KBM-7 (cell line): ENCODE measurements around the gene CREB3L2.
A peak's percentile ranks its signal among the peaks of the same experiment; 100 is the strongest.
"Not testable (repeated sequence)": the region's sequence is repeated elsewhere in the genome, so short reads cannot be mapped to it uniquely, and the experiment has no call there.

Experiments
- DNase-seq: peaks from one replicate; pipeline ENCODE4 v3.0.0-alpha.2; 2015
- in situ Hi-C: fragments of 300-500 bp; cut with MboI; formaldehyde crosslinking; loops from 2 replicates; pipeline ENCODE4 v1.14.3; 2020; ENCODE audit warnings: low sequenced_read_pairs, low pct_unique_long_range_greater_than_20kb, mixed read lengths

CREB3L2 gene

GRCh38 chr7:138017992-138018391 lies 16.1 kb upstream of the CREB3L2 start:
- no peak for DNase-seq
- in situ Hi-C loops, result loop anchor here (25.0 kb wide), 1 partner anchor 356 kb away; no protein-coding TSS in a partner anchor

DNA sequence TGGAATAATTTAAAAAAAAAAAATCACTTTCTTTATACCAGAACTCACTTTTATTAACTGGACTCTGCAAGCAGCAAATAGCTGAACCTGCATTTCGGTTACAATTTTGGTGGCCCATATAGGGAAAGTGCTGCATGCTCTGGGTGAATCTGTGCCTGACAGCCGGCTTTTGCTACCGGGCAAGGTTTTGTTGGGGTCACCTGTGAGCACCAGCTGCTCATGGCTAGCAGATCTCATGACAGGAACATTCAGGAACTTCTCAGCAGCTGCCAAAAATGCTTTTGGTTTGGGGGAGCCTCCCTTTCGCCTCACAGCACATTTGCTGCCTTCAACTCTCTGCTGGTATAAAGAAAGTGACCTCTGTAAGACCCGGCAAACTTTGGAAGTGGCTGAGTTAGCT lies 13.2 kb upstream of the CREB3L2 start:
- in situ Hi-C loops, result loop anchor here (25.0 kb wide), 1 partner anchor 353 kb away; no protein-coding TSS in a partner anchor
- DNase-seq, result no peak

DNA sequence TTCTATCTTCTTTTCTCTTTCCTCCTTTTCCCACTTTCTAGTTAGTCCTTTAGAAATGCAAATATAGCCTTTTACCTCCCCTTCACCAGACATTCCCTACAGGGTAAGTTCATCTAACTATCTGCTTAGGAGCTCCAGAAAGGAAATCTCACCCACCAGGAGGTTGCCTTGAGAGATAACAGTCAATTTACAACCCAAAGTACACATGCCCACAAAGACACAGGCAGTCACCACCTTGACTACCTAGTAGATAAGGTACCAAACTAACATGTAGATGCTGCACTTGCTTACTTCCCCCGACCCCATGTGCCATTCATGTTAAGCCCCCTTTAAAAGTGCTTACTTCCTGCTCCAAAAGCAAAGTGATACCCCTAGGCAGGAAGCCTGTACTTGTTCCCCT lies 12.8 kb upstream of the CREB3L2 start:
- in situ Hi-C loops, result loop anchor here (25.0 kb wide), 1 partner anchor 352 kb away; no protein-coding TSS in a partner anchor
- DNase-seq, result no peak

DNA sequence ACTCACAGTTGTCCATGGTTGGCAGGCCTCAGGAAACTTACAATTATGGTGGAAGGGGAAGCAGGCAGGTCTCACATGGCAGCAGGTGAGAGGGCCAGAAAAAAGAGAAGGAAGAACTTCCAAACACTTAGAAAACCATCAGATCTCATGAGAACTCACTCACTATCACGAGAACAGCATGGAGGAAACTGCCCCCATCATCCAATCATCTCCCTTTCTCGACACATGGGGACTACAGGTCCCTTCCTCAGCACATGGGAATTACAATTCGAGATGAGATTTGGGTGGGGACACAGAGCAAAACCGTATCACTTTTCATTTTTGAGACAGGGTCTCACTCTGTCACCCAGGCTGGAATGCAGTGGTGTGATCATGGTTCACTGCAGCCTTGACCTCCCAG lies 12.3 kb upstream of the CREB3L2 start:
- not testable (repeated sequence) for DNase-seq
- in situ Hi-C loops, result loop anchor here (25.0 kb wide), 1 partner anchor 352 kb away; no protein-coding TSS in a partner anchor

DNA sequence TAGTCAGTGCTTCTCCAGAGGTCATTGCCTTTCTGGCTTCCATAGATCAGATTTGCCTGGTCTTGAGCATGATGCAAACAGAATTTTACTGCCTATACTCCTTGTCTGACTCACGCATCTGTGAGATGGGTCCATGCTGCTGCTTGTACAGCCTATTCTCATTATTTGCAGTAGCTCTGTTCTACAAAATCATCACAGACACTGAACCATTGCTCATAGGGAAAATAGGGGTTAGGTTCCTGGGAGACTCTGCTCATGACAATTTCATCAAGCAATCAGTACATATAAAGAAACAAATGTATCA lies 7.4 kb upstream of the CREB3L2 start:
- in situ Hi-C loops, result loop anchor here (25.0 kb wide), 1 partner anchor 347 kb away; no protein-coding TSS in a partner anchor
- DNase-seq, result no peak

DNA sequence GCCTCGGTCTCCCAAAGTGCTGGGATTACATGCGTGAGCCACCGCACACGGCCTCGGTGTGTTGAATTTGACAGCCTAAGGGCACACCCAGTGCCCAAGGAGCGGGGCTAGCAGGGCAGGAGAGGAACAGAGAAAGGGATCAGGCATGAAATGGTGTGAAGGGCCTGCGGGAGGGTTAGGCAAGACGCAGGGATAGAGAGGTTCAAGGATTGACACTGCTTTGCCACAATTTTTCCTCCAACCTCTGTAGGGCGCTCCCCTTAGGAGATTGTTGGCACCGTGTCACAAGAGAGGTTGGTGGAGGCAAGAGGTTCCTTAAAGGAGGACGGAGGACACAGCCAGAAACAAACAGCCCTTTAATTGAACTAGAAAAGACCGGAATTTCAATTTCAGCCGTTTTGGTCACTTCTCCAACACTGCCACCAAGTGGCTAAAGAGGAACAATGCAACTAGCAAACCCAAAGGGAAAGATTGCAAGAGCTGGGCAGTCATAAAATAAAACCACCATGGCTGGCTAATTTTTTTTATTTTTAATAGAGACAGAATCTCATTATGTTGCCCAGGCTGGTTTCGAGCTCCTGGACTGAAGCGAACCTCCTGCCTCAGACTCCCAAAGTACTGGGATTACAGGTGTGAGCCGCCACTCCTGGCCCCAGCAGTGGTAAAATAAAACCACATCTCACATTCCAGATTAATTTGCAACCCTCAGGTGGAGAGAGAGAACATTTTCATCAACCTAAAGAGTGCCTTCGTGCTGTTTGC lies 6.9 kb upstream of the CREB3L2 start:
- in situ Hi-C loops, result loop anchor here (25.0 kb wide), 1 partner anchor 346 kb away; no protein-coding TSS in a partner anchor
- peak; percentile 71 for DNase-seq

DNA sequence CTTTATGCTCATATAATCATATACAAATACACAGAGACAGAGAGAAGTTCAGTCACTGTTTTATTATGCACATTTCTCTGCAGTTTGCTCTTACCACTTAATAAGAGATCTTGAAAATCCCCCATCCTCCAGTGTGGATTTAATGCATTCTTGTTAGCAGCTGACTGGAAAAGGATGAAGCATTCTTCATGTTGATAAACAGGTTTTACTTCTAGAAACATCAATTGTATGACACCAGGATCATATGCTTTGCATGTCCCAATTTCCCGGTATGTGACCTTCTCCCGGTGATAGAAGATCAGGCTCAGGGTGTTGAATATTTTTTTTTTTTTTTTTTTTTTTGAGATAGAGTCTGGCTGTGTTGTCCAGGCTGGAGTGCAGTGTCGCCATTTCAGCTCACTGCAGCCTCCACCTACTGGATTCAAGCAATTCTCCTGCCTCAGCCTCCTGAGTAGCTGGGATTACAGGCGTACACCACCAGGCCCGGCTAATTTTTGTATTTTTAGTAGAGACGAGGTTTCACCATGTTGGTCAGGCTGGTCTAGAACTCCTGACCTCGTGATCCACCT lies 6.2 kb upstream of the CREB3L2 start:
- DNase-seq, result no peak
- in situ Hi-C loops, result loop anchor here (25.0 kb wide), 1 partner anchor 346 kb away; no protein-coding TSS in a partner anchor

GRCh38 chr7:138006106-138006505 lies 4.2 kb upstream of the CREB3L2 start:
- no peak for DNase-seq
- in situ Hi-C loops, result loop anchor here (25.0 kb wide), 1 partner anchor 344 kb away; no protein-coding TSS in a partner anchor

- no peak for DNase-seq
- in situ Hi-C loops, result loop anchor here (25.0 kb wide), 1 partner anchor 343 kb away; no protein-coding TSS in a partner anchor
Measured at GRCh38 chr7:138004936-138005335, 3.0 kb upstream of the CREB3L2 start.

DNA sequence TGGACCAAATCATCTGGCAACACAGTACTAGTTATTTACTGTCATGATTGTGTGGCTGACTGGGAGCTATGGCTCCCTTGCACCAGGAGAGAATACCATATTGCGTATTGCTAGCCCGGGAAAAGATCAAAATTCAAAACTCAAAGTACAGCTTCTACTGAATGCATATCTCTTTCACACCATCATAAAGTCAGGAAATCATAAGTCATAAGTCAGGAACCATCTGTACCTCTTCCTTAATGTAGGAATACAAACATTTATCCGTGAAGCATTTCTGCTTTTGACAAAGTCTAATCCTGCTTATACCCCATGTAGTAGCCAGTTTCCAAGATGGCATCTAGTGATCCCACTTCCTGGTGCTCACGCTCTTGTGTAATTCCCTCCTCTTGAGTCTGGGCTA lies 2.2 kb upstream of the CREB3L2 start:
- in situ Hi-C loops, result loop anchor here (25.0 kb wide), 1 partner anchor 342 kb away; no protein-coding TSS in a partner anchor

GRCh38 chr7:138002828-138003189 lies 923 bp upstream of the CREB3L2 start:
- DNase-seq, result no peak
- in situ Hi-C loops, result loop anchor here (25.0 kb wide), 1 partner anchor 341 kb away; no protein-coding TSS in a partner anchor

More for the DNA sequence above, 2.2 kb upstream of the CREB3L2 start:
- no peak for DNase-seq

- in situ Hi-C loops, result loop anchor here (25.0 kb wide), 1 partner anchor 340 kb away; no protein-coding TSS in a partner anchor
- DNase-seq, result peak; percentile 100
Measured at GRCh38 chr7:138002096-138002827, 376 bp upstream of the CREB3L2 start.

- peak; percentile 92 for DNase-seq
- in situ Hi-C loops, result loop anchor here (25.0 kb wide), 1 partner anchor 338 kb away; no protein-coding TSS in a partner anchor
Measured at GRCh38 chr7:138000081-138000701, 1.7 kb downstream of the CREB3L2 start.

DNA sequence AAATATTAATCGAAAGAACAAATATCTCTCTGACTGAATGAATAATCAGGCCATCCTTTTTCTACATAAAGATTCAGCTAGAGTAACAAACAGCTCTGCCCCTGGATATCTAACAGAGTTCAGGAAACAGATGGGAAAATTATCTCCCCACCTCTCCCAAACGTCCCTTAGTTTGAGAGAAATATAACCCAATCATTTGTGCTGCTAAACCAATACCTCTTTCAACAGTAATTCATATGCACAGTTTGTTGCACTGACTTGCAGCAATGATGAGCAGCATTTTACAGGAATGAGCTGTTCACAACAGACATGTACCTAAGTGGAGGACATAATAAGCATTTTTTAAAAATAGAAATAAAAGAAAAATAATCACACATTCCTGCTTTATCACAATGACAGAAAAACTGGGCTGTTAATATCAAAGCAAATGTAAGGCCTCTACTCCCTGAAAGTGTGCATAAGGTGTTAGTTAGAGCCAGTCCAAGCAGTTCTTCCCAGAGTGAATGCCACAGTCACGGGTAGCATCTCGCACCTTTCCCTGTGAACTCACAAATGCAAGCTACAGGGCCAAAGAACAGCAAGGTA lies 2.3 kb downstream of the CREB3L2 start:
- in situ Hi-C loops, result loop anchor here (25.0 kb wide), 1 partner anchor 337 kb away; no protein-coding TSS in a partner anchor
- DNase-seq, result no peak

- in situ Hi-C loops, result no loop called here
- DNase-seq, result no peak
Measured at GRCh38 chr7:137998250-137998649, 3.6 kb downstream of the CREB3L2 start.

GRCh38 chr7:137996871-137997270 lies 5.0 kb downstream of the CREB3L2 start:
- in situ Hi-C loops, result no loop called here
- no peak for DNase-seq

DNA sequence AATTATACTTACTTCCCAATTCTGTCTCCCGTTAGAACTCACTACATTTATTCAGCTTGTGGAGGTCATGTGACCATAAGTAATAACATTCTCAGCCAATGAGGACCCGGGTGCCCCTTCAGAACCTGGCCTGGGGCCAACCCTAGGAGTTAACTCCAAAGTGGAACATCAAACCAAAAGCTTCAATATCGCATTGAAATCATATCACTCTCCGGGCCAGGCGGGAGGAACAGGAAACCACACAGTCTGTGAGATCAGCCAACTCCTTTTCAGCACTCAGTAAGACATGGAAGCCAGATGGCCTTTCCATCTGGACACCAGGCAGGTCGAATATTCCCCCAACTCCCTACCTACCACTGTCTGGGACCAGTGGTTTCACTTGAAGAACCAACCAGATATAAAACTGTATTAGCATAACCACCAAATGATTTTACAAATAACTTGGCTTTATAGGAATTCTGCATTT lies 5.5 kb downstream of the CREB3L2 start:
- in situ Hi-C loops, result no loop called here
- DNase-seq, result peak; percentile 95

DNA sequence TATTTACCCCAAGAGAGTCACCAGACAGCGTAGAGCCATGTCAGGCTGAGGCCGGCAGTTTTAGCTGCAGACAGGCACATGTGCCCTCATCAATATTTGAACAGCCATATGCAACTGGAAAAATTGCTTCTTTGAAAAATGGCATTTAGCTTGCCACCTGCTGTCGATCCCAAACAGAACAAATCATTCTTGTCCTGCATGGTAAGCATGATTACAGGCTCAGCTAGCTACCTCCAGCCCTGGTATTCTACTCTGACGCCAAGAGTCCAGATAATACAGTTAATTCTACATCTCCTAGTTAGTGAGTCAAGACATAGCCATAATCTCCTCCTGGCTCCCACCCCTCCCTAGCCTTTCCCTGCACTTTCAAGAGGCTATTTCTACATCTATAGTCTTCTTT lies 7.7 kb downstream of the CREB3L2 start:
- DNase-seq, result no peak
- in situ Hi-C loops, result no loop called here

GRCh38 chr7:137993395-137993743 lies 8.5 kb downstream of the CREB3L2 start:
- in situ Hi-C loops, result no loop called here
- DNase-seq, result no peak
